Measurements from ENCODE around the gene MRPS15. TPM values are rescaled to one million over a fixed set of nuclear protein-coding genes. Genes with fewer than 3 reads are reported as not detected.

Gene MRPS15
- total RNA-seq, 2 experiments from 2014 or later = 134 to 144 TPM

Other genes starting within 250 kb of the MRPS15 start
- gene THRAP3, start 239.9 kb downstream of the MRPS15 start, total RNA-seq = 100 to 1,000 TPM; 162 to 167 TPM
- 1 to 10 TPM; 6.7 to 6.9 TPM for gene SH3D21, start 158.0 kb downstream of the MRPS15 start, total RNA-seq
- gene EVA1B, start 140.7 kb downstream of the MRPS15 start, total RNA-seq = 10 to 100 TPM; 13.9 to 14.2 TPM
- 10 to 100 TPM; 59.9 to 60.4 TPM for gene STK40, start 78.5 kb downstream of the MRPS15 start, total RNA-seq
- 10 to 100 TPM; 75.7 to 81.0 TPM for gene LSM10, start 66.5 kb downstream of the MRPS15 start, total RNA-seq
- 1 to 10 TPM; 2.3 to 2.7 TPM for gene OSCP1, start 13.9 kb downstream of the MRPS15 start, total RNA-seq
- not detected for gene CSF3R, start 18.5 kb upstream of the MRPS15 start, total RNA-seq

Measured in activated CD8-positive, alpha-beta memory T cell treated with anti-CD3 and anti-CD28 coated beads for 36 hours (primary cell).